GM18520 (cell line): ENCODE data around the gene LGALS8.
"Not testable (repeated sequence)": the region's sequence is repeated elsewhere in the genome, so short reads cannot be mapped to it uniquely, and the experiment has no call there.

Experiments used
- ATAC-seq: cut with Tn5 transposase; IDR thresholded peaks from one replicate; pipeline ENCODE4 v1.9.1; 2021; ENCODE audit not compliant: unreplicated experiment

LGALS8 gene

DNA sequence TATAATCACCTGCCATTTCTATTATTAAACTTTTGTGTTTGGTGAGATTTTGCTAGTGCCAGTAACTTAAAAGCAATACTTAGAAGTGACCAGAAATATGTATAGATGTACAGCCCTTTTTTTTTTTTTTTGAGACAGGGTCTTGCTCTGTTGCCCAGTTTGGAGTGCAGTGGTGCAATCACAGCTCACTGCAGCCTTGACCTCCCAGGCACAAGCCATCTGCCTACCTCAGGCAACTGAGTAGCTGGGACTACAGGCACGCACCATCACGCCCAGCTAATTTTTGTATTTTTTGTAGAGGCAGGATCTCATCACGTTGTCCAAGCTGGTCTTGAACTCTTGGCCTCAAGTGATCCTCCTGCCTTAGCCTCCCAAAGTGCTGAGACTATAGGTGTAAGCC is 56.6 kb downstream of the LGALS8 start:
- ATAC-seq, result not testable (repeated sequence)

DNA sequence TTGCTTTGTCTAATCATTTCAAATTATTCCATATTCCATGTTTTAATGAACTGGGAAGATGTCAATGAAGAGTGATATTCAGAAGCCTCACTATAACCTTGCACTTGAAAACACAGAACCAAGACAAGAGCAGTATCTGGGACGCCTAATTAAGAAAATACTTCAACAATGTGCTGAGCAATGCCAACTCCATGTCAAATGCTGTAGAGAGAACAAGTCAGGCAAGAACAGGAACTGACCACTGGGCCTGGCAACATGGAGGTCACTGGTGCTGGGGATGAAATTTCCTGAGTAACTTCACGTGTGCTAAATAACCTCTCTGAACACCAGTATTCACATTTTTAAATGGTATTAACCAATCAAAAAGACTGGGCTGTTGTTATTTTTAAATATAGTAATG is 57.7 kb downstream of the LGALS8 start:
- ATAC-seq, result no peak

DNA sequence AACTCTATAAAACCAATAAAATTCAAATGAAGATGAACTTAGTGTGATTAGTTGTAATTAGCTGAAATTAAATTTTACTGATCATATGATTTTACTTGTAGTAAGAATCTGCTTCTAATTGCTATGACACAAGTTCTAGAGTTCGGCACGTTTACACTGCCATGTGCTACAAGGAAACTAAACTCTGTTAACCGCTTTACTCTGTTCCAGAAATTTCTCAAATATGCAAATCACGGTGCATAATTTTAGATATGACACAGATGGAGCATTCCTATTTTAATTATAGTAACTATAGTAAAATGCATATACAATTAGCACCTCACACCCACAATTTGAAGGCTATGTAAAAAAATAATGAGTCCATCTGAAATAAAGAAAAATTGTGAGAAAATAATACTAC is 65.7 kb downstream of the LGALS8 start:
- ATAC-seq, result no peak

DNA sequence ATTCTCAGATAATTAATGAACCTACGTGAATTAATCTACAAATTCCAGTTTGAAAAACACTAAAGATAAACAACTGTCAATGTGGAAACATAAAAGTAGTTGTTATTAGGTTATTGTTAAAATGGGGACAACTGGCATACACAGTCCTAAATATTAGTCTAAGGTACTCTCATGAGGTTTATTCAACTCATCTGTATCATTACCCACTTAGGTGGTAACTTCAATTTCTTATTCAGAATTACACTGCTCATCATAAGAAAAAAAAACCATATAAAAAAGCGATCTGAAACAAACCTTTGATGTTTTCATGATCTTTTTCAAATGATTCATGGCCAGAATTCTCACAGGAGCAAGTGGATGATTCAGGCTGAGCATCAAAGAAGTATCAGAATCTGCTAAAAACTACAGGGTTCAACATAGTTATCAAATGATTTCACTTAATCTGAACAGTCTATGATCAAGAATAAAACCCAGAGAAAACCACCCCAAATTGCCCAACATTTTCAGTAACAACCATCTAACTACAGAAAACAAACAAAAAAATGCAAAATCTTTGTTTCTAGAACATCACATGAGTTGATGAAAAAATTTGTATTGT is 66.9 kb downstream of the LGALS8 start:
- ATAC-seq, result no peak

DNA sequence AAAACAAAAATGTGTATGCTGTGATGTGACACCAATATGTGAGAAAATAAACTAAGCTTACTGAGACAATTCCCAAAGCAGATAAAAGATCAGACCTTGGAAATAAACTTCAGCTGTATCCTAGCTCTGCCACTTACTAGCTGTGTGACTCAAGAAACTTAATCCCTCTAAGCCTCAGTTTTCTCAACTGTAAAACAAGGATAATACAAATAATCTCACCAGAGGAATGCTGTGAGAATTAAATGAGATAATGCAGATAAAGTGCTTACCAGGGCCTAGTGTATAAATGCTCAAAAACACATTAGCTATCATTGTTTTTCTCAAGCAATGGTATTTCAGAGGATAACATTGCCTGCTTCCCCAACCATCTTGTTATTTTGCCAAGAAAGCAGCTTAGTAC is 78.4 kb downstream of the LGALS8 start:
- ATAC-seq, result no peak
